OCI-LY1 (cell line): ENCODE data around the gene BTBD10.

Experiments used
- H2AFZ ChIP-seq: fragments of 200-600 bp; sonication (generic), shearing (Covaris generic); 2 replicates; pipeline ENCODE4 v1.6.0; 2014; ENCODE audit warnings: antibody characterized with exemption, mild to moderate bottlenecking, low read length
- H3F3A ChIP-seq: fragments of 200-600 bp; sonication (generic), shearing (Covaris generic); 2 replicates; pipeline ENCODE4 v1.6.0; 2014; ENCODE audit warnings: mild to moderate bottlenecking, antibody characterized with exemption, low read length, moderate library complexity; ENCODE audit not compliant: insufficient read depth
- H3K27ac ChIP-seq: fragments of 200-600 bp; sonication (generic); 2 replicates; pipeline ENCODE4 v1.5.1; 2014; ENCODE audit warnings: low read length, mixed run types, mild to moderate bottlenecking, low read depth; ENCODE audit not compliant: poor library complexity, severe bottlenecking
- H3K27me3 ChIP-seq: fragments of 200-600 bp; sonication (generic); 2 replicates; pipeline ENCODE4 v1.6.0; 2014; ENCODE audit warnings: antibody characterized with exemption, mild to moderate bottlenecking, low read length, moderate library complexity; ENCODE audit not compliant: insufficient read depth
- H3K36me3 ChIP-seq: fragments of 200-600 bp; sonication (generic); 2 replicates; pipeline ENCODE4 v1.6.1; 2014; ENCODE audit warnings: mild to moderate bottlenecking, antibody characterized with exemption, low read length, moderate library complexity, mixed read lengths; ENCODE audit not compliant: insufficient read depth
- H3K4me1 ChIP-seq: fragments of 200-600 bp; sonication (generic); 2 replicates; pipeline ENCODE4 v1.5.1; 2014; ENCODE audit warnings: mild to moderate bottlenecking, low read length, moderate library complexity; ENCODE audit not compliant: insufficient read depth, severe bottlenecking
- H3K4me2 ChIP-seq: fragments of 200-600 bp; sonication (generic), shearing (Covaris generic); 2 replicates; pipeline ENCODE4 v1.6.1; 2014; ENCODE audit warnings: low read length
- H3K4me3 ChIP-seq: fragments of 200-600 bp; sonication (generic); 2 replicates; pipeline ENCODE4 v1.5.1; 2014; ENCODE audit warnings: low read length, low read depth, mild to moderate bottlenecking, mixed read lengths; ENCODE audit not compliant: poor library complexity, severe bottlenecking
- H3K79me2 ChIP-seq: fragments of 200-600 bp; shearing (Covaris generic); 2 replicates; pipeline ENCODE4 v1.6.1; 2016; ENCODE audit warnings: mixed run types, low read length, mixed read lengths; ENCODE audit not compliant: insufficient read depth
- H3K9ac ChIP-seq: fragments of 200-600 bp; sonication (generic), shearing (Covaris generic); 2 replicates; pipeline ENCODE4 v1.6.1; 2014; ENCODE audit warnings: mild to moderate bottlenecking, low read length, mixed read lengths
- H3K9me2 ChIP-seq: fragments of 200-600 bp; sonication (generic), shearing (Covaris generic); 2 replicates; pipeline ENCODE4 v1.6.1; 2014; ENCODE audit warnings: low read depth, mild to moderate bottlenecking, low read length, mixed read lengths
- H3K9me3 ChIP-seq: fragments of 200-600 bp; shearing (Covaris generic); 2 replicates; pipeline ENCODE4 v1.6.1; 2014; ENCODE audit warnings: low read length, mixed read lengths
- H4K20me1 ChIP-seq: fragments of 200-600 bp; sonication (generic), shearing (Covaris generic); 2 replicates; pipeline ENCODE4 v1.6.0; 2016; ENCODE audit warnings: mild to moderate bottlenecking, low read length; ENCODE audit not compliant: insufficient read depth
- CTCF ChIP-seq: fragments of 200-600 bp; sonication (generic), shearing (Covaris generic); IDR thresholded peaks from 2 replicates; pipeline ENCODE4 v1.5.1; 2017; ENCODE audit warnings: mild to moderate bottlenecking, antibody characterized with exemption, low read length, moderate library complexity, mixed read lengths
- EZH2 ChIP-seq: fragments of 200-600 bp; sonication (generic), shearing (Covaris generic); IDR thresholded peaks from 2 replicates; pipeline ENCODE4 v1.8.0; 2017; ENCODE audit warnings: borderline replicate concordance, mixed run types, mild to moderate bottlenecking, antibody characterized with exemption, low read length, moderate library complexity, mixed read lengths

Gene BTBD10

DNA sequence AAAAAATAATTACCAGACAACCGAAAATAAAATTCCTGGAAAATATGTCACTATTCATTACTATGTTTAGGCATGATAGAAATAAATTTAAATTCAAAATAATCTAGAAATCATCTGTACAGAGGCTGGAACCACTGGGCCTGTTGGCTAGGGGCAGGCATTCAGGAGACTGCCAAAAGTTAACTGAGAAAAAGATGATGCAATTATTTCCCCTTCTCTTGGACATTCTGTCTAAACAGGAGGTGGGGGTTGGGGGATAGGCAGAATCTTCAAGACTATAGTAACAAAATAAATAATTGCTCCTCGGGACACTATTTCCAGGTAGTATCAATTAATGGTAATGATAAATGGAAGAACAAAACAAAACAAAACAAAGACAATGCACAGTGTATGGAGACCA, 14.1 kb downstream of the BTBD10 start:
- peaks cover 51% of the 10 kb centered on the region for H3K79me2 ChIP-seq
- no peaks in the 10 kb centered on the region for H3K27me3 ChIP-seq
- H3K36me3 ChIP-seq, result no peaks in the 10 kb centered on the region
- H3K4me2 ChIP-seq, result no peak overlapping the region
- peaks cover 13% of the 10 kb centered on the region; the same call in 1 of the 2 replicates for H3K9me3 ChIP-seq
- H4K20me1 ChIP-seq, result no peaks in the 10 kb centered on the region
- no peak overlapping the region for H3K4me3 ChIP-seq
- H3K9ac ChIP-seq, result no peak overlapping the region
- TF ChIP-seq EZH2 (no peak), CTCF (no peak)
- no peak overlapping the region for H3K27ac ChIP-seq
- H2AFZ ChIP-seq, result no peak overlapping the region
- no peaks in the 10 kb centered on the region for H3F3A ChIP-seq
- H3K4me1 ChIP-seq, result peaks cover 6% of the 10 kb centered on the region
- no peaks in the 10 kb centered on the region for H3K9me2 ChIP-seq

DNA sequence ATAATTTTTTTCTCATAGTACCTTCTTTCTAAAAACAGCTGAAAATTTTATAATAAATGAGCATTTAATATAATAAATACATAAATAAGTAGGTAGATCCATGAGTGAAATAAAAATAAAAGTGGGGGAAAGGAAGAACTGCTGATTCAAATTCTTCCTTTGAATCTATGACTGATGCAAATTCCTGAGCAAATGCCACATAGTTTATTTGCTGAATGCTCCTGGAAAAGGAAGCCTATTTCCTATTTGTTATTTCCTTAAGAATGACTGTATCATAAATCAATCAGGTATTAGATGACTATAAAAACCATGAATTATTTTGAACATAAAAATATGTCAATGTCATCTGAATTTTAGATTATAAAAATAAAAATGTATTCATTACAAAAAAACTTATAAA, 16.6 kb downstream of the BTBD10 start:
- H3F3A ChIP-seq, result no peaks in the 10 kb centered on the region
- H3K9me2 ChIP-seq, result no peaks in the 10 kb centered on the region
- H3K36me3 ChIP-seq, result no peaks in the 10 kb centered on the region
- H3K79me2 ChIP-seq, result peaks cover 34% of the 10 kb centered on the region
- no peak overlapping the region for H2AFZ ChIP-seq
- no peaks in the 10 kb centered on the region for H3K27me3 ChIP-seq
- H3K4me3 ChIP-seq, result no peak overlapping the region
- peaks cover 6% of the 10 kb centered on the region for H3K4me1 ChIP-seq
- TF ChIP-seq CTCF (no peak), EZH2 (no peak)
- no peak overlapping the region for H3K9ac ChIP-seq
- no peaks in the 10 kb centered on the region for H4K20me1 ChIP-seq
- H3K9me3 ChIP-seq, result peaks cover 11% of the 10 kb centered on the region; the same call in 1 of the 2 replicates
- no peak overlapping the region for H3K4me2 ChIP-seq
- no peak overlapping the region for H3K27ac ChIP-seq

GRCh38 chr11:13445588-13445987, 17.4 kb downstream of the BTBD10 start:
- H3K4me3 ChIP-seq, result no peak overlapping the region
- H3K9me3 ChIP-seq, result 0 out of 2 replicates have a peak, but pooled peaks cover 5% of the 10 kb centered on the region
- H3K9ac ChIP-seq, result no peak overlapping the region
- H3K36me3 ChIP-seq, result no peaks in the 10 kb centered on the region
- no peak overlapping the region for H3K27ac ChIP-seq
- TF ChIP-seq EZH2, result no peak
- TF ChIP-seq CTCF, result no peak
- no peaks in the 10 kb centered on the region for H3K27me3 ChIP-seq
- no peaks in the 10 kb centered on the region for H3F3A ChIP-seq
- no peaks in the 10 kb centered on the region for H3K9me2 ChIP-seq
- H3K4me1 ChIP-seq, result peaks cover 6% of the 10 kb centered on the region
- peaks cover 25% of the 10 kb centered on the region for H3K79me2 ChIP-seq
- H3K4me2 ChIP-seq, result no peak overlapping the region
- no peak overlapping the region for H2AFZ ChIP-seq
- no peaks in the 10 kb centered on the region for H4K20me1 ChIP-seq
